ENCODE data around the gene NLRC4. TPM values are rescaled to one million over a fixed set of nuclear protein-coding genes. Genes with fewer than 3 reads are reported as not detected.
A peak's percentile ranks its signal among the peaks of the same experiment; 100 is the strongest.
"Not testable (repeated sequence)": the region's sequence is repeated elsewhere in the genome, so short reads cannot be mapped to it uniquely, and the experiment has no call there.

Gene NLRC4, protein sequence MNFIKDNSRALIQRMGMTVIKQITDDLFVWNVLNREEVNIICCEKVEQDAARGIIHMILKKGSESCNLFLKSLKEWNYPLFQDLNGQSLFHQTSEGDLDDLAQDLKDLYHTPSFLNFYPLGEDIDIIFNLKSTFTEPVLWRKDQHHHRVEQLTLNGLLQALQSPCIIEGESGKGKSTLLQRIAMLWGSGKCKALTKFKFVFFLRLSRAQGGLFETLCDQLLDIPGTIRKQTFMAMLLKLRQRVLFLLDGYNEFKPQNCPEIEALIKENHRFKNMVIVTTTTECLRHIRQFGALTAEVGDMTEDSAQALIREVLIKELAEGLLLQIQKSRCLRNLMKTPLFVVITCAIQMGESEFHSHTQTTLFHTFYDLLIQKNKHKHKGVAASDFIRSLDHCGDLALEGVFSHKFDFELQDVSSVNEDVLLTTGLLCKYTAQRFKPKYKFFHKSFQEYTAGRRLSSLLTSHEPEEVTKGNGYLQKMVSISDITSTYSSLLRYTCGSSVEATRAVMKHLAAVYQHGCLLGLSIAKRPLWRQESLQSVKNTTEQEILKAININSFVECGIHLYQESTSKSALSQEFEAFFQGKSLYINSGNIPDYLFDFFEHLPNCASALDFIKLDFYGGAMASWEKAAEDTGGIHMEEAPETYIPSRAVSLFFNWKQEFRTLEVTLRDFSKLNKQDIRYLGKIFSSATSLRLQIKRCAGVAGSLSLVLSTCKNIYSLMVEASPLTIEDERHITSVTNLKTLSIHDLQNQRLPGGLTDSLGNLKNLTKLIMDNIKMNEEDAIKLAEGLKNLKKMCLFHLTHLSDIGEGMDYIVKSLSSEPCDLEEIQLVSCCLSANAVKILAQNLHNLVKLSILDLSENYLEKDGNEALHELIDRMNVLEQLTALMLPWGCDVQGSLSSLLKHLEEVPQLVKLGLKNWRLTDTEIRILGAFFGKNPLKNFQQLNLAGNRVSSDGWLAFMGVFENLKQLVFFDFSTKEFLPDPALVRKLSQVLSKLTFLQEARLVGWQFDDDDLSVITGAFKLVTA
- not detected in 2 replicates for polyA plus RNA-seq (2014; cell fraction: cytosol; rRNA removed)
- 0.08 TPM in 1 of 2 replicates, not detected in the other for polyA plus RNA-seq (2014; cell fraction: nucleus; rRNA removed)

DNA sequence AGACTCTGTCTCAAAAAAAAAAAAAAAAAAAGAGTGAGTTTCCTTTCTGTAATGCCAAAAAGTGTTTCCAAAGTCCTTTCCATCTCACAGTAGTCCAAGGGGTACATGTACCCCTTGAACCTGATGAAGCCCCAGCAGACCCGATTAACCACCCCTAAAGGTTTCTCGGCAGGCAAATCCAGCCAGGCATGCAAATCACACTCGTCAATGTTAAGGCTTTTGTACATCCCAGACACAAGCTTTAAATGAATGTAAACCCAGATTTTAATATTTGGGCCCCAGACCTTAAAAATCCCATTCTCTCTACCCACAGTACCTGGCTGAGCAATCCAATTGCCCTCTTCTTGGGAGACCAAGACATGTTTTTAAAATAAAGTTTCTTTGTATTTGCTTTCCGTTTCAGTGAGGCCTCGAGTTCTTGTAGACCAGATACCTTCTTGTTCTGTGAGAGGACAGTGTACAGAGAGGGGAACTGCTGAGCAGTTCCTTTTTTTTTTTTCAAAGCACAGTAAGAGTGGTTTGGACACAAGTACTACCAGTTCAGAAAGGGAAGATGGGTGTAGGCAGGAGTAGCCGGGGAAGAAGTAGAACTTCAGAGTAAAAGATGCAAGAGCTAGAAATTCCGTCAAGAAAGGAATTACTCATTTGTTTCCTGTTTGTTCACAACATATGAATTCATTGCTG is at the start of gene NLRC4:
Gene NLRC4 (minus strand): TSS at position 465 of the 684 bp plus-strand sequence. CDS start 8,111 bp downstream, outside the sequence.
- DNase-seq (ENCODE audit: low spot score): no peak

DNA sequence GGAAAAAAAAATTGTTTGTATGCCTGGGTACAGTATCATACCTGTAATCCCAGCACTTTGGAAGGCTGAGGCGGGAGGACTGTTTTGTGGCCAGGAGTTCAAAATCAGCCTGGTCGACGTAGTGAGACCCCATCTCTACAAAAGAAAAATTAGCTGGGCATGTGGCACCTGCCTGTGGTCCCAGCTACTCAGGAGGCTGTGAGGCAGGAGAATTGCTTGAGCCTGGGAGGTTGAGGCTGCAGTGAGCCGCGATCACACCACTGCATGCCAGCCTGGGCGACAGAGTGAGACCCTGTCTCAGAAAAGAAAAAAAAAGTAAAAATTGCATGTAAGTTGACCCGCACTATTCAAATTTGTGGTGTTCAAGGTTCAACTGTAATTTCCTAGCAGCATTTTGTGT is 45.9 kb upstream of the NLRC4 start:
- DNase-seq (ENCODE audit: low spot score): no peak

DNA sequence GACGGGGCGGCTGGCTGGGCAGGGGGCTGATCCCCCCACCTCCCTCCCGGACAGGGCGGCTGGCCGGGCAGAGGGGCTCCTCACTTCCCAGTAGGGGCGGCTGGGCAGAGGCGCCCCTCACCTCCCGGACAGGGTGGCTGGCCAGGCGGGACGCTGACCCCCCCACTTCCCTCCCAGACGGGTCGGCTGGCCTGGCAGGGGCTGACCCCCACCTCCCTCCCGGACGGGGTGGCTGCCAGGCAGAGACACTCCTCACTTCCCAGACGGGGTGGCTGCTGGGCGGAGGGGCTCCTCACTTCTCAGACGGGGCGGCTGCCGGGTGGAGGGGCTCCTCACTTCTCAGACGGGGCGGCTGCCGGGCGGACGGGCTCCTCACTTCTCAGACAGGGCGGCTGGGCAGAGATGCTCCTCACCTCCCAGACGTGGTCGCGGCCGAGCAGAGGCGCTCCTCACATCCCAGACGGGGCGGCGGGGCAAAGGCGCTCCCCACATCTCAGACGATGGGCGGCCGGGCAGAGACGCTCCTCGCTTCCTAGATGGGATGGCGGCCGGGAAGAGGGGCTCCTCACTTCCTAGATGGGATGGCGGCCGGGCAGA is 29.4 kb upstream of the NLRC4 start:
- DNase-seq (ENCODE audit: low spot score): not testable (repeated sequence)

DNA sequence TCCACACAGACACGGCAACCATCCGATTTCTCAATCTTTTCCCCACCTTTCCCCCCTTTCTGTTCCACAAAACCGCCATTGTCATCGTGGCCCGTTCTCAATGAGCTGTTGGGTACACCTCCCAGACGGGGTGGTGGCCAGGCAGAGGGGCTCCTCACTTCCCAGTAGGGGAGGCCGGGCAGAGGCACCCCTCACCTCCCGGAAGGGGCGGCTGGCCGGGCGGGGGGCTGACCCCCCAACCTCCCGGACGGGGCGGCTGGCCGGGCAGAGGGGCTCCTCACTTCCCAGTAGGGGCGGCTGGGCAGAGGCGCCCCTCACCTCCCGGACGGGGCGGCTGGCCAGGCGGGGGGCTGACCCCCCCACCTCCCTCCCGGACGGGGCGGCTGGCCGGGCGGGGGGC is 28.8 kb upstream of the NLRC4 start:
- DNase-seq (ENCODE audit: low spot score): not testable (repeated sequence)

DNA sequence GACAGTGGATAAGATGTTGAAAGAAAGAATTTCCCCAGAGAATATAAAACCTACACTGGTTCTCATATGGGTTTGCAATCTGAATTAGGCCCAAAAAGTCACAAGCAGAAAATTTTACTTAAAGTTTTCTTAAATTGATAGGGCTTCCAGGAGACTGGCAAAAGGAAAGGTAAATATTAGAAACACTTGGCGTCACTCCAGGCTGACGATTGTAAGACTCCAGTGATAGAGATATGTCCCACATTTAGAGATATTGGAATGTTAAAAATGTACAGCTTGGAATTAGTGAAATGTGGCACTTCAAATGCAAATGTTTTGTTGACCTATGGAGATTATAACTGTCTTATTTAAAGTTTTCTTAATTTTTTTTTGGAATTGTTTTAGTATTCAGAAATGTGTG is 27.1 kb upstream of the NLRC4 start:
- no peak for DNase-seq (ENCODE audit: low spot score)

DNA sequence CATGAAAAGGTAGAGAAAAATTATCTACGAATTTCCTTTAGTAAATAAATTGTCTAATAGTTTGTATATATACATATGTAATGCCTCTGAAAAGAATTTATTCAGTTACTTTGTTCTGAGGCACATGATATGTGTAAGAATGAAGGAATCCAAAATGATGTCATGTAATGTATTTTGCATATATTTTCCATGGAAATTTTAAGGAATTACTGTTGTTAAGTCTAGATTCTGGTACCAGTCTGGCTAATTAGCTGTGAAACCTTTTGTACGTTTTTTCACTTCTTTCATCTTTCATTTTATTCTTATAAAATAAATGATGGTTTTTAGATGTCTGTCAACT is 25.3 kb upstream of the NLRC4 start:
- DNase-seq (ENCODE audit: low spot score): no peak

DNA sequence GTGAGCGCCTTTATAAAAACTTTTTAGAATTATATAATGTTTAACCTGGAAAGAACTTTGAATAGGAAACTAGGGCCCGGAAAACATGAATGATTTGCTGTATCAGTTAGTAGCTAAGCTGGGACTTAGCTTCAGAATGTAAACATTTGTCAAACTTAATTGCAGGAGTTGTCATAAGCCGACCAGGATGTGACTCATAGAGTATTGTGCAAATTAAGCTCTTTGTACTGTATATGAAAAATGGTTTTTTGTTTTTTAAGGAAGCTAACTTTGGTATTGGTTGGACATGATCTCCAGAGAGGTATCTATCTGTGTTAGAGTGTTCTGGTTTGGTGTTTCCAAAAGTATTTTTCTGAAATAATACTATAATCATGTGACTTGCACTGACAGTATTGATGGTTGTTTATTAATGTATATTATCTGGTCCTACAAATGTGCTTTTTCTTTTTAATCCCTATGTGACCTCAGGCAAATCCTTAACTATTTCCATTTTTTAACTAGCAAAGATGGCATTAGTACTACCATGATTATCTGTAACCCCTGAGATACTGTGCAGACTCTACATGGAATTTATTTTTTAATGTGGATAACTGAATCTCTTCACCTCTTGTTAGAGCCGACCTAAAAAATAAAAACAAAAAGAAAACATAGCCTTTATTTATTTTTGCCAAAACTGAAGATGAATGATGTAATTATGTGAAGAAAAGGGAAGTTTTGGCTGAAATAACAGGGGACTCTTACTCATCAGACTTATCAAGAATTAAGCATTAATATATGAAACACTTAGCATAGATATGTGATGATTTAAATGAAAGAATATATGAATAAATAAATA is 24.7 kb upstream of the NLRC4 start:
- no peak for DNase-seq (ENCODE audit: low spot score)

DNA sequence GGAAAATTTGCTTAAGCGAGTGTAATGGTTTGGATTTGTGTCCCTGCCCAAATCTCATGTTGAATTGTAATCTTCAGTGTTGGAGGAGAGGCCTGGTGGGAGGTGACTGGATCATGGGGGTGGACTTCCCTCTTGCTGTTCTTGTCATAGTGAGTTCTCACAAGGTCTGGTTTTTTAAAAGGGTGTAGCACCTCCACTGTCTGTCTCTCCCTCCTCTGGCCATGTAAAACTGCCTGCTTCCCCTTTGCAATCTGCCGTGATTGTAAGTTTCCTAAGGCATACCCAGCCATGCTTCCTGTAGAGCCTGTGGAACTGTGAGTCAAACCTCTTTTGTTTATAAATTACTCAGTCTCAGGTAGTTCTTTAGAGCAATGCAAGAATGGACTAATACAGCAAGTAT is 19.6 kb upstream of the NLRC4 start:
- DNase-seq (ENCODE audit: low spot score): no peak

DNA sequence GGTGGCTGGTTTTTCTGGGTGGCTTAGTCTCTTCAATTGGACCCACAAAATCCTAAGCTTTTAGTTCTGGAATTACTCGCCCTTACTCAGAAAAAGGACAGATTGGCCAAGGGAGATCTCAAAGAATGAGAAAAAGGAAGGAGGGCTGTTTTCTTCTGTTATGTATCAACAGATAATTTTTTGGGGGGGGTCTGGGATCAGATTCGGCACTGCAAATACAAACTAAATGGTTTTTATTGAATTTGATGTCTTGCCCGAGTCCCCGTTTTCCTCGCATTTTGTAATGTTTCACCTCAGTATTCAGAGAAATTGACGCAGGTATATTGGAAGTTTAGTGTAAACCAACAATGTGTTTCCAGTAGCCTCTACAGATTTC is 13.8 kb upstream of the NLRC4 start:
- no peak for DNase-seq (ENCODE audit: low spot score)

DNA sequence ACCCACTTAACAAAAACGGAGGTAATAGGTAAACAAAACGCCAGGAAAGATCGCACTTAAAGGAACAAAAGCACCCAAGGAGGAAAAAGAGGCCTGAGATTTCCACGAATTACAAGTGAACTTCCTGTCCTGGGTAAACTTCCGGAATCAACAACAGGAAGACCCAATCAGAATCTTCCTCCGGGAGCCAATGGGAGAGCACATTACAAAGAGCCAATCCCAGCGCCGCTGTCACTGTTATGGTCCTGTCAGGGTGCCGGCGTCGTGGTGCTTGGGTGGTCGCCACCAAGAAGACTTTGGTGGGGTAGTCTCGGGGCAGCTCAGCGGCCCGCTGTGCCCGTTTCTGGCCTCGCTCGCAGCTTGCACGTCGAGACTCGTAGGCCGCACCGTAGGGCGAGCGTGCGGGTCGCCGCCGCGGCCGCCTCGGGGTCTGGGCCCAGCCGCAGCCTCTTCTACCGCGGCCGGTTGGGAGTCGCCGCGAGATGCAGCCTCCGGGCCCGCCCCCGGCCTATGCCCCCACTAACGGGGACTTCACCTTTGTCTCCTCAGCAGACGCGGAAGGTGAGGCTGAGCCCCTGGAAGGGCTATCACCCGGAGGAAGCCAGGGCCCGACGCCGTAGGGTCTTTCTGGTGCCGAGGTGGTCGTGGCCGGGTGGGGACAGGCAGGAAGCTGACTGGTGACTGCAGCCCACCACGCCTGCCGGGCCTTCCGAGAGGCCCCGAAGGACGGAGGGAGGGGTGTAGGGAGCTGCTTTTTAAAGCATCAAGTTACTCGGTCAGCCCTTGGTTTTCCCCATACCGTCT is 13.2 kb upstream of the NLRC4 start, which contains the start of gene YIPF4:
Gene YIPF4 (plus strand): TSS at position 231 of the 804 bp plus-strand sequence. CDS start 252 bp downstream, at position 483.
- DNase-seq (ENCODE audit: low spot score): peak; percentile 95

DNA sequence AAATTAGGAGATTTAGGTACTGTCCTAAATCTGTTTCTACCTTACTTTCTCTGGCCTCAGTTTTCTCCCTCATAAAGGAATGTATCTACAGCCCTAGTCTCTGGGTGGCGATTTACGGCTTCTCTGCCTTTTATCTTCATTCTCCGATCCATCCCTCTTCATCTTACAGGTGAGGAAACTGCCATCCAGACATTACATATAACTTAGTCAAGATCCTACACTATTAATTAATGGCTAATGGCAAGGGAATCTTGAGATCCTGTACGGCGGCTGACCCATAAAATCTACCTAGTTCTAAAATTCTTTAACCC is 12.6 kb upstream of the NLRC4 start:
- DNase-seq (ENCODE audit: low spot score): no peak

DNA sequence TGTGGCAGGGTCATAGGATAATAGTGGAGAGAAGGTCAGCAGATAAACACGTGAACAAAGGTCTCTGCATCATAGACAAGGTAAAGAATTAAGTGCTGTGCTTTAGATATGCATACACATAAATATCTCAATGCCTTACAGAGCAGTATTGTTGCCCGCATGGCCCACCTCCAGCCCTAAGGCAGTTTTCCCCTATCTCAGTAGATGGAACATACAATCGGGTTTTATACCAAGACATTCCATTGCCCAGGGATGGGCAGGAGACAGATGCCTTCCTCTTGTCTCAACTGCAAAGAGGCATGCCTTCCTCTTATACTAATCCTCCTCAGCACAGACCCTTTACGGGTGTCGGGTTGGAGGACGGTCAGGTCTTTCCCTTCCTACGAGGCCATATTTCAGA is 11.1 kb upstream of the NLRC4 start:
- not testable (repeated sequence) for DNase-seq (ENCODE audit: low spot score)

DNA sequence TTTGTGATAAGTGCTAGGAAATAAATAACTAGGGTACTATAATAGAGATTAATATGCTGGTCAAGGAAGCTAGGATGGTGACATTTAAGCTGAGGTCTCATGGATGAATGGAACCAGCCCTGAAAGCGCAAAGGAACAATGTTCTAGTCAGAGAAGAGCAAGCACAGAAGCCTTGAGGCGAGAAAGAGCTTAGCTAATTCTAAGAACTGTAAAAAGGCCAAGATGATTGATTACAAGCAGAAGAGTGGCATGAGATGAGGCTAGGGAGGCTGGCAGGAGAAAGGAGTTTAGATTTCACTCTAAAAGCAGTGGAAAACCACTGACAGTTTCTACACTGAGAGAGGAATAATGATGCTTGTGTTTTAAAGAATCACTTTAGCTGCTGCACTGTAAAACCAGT is 9.6 kb upstream of the NLRC4 start:
- no peak for DNase-seq (ENCODE audit: low spot score)

DNA sequence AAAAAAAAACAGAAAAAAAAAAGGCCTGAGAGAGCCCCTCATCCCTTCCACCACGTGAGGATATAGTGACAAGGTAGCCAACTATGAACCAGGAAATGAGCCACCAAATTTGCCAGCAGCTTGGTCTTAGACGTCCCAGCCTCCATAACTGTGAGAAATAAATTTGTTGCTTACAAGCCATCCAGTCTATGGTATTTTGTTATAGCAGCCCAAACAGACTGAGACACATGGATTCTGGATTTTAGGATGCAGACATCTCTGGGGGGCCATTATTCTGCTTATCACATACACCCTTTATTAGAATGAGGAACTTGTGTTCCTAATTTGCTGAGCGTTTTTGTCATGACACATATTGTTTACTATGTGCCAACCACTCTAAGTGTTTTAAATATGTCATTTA is 7.6 kb upstream of the NLRC4 start:
- DNase-seq (ENCODE audit: low spot score): no peak

DNA sequence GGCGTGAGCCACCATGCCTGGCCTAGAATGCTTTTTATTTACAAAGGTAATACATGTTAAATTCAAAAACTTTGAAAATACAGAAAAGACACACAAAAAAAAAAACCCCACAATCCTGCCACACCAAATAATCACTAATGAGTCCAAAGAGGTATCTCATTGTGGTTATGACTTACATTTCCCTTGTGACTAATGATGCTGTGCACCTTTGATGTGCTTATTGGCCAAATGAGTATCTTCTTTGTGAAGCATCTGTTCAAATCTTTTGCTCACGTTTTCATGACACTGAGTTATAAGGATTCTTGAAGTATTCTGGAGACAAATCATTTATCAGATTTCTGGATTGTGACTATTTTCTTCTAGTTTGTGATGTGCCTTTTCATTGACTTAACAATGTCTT is 6.4 kb upstream of the NLRC4 start:
- DNase-seq (ENCODE audit: low spot score): no peak

DNA sequence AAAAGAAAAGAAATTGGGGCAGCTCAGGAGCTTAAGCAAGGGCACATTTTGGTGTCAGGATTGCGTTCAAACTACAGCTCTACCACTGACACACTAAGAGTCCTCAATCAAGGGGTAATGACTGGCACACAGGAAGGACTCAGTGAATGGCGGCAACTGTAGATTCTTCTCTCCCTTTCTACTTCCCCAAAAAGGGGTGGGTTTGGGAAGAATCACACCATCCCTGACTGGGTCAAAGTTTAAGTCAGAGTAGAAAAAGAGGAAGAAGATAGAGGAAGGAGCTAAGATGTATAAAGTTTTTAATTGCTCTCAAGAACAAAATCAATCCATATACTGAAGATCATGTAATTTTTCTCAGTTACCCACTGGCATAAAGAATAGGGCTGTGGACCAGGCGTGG is 2.6 kb downstream of the NLRC4 start:
- no peak for DNase-seq (ENCODE audit: low spot score)

DNA sequence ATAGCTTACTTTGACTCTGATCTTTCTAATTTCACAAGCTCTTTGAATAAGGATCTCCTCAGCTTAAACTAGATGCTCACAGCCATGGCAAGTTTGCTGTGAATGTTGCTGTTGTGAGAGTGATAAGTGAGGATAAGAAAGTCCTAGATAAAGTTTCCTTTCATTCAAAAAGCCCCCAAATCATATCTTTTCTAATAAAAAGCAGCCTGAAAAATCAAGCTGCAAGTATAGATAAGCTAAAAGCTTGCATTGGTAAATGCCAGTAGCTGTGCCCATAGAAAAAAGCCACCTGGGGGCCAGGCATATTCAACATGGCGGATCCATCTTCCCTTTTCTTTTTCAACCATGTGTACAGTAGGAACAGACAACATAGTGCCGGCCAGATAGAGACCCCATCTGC is 4.3 kb downstream of the NLRC4 start:
- no peak for DNase-seq (ENCODE audit: low spot score)

DNA sequence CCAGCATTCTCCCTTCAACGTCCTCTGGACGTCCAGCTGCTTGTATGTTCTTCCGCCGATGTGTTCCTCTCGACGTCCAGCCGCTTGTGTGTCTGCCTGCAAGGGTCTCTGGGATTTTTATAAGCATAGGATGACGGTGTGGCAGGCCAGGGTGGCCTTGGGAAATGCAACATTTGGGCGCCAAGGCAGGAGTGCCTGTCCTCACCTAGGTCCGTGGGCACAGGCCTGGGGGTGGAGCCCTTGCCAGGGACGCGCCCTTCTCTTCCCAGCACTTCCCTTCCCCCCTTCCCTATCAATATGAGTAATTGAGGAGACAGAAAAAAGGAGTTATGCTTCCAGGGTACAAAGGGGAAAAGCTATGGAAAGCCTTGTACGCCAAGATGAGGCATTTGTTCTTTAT is 6.4 kb downstream of the NLRC4 start:
- no peak for DNase-seq (ENCODE audit: low spot score)

DNA sequence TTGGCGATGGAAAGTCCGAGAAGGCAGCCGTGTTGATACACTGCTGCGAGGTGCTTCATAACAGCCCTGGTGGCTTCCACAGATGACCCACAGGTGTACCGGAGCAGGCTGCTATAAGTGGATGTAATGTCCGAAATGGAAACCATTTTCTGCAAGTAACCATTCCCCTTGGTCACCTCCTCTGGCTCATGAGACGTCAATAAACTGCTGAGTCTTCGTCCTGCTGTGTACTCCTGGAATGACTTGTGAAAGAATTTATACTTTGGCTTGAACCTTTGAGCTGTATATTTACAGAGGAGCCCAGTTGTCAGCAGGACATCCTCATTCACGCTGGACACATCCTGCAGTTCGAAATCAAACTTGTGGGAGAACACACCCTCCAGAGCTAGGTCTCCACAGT is 14.4 kb downstream of the NLRC4 start:
- DNase-seq (ENCODE audit: low spot score): no peak

Measured in SK-N-DZ (cell line).